ENCODE measurements around the gene TCEAL6.
A peak's percentile ranks its signal among the peaks of the same experiment; 100 is the strongest.
"Not testable (repeated sequence)": the region's sequence is repeated elsewhere in the genome, so short reads cannot be mapped to it uniquely, and the experiment has no call there.

Gene TCEAL6

DNA sequence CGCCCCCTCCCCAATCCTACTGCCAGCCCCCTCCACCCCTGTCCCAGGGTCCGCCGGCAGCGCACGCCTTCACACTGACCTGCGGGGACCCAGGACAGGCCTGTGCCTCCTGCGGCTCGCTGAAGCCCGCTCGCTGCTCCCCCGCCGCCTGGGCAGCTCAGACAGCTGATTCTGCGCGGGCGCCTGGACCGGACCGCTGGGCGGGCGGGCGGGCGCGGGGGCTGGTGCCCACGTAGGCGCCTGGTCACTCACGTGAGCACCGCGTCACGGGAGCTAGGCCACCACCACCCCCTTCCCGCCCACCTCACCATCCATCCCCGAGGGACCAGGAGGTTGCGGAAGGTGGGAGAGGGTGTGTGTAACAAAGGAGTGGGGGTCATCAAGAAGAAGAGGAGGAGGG, at the start of gene TCEAL6:
Gene TCEAL6 (minus strand): TSS at position 208 of the 400 bp plus-strand sequence.
- not testable (repeated sequence) for DNase-seq

- no peak for DNase-seq
Measured at GRCh38 chrX:102185967-102186720, 43.9 kb upstream of the TCEAL6 start.

DNA sequence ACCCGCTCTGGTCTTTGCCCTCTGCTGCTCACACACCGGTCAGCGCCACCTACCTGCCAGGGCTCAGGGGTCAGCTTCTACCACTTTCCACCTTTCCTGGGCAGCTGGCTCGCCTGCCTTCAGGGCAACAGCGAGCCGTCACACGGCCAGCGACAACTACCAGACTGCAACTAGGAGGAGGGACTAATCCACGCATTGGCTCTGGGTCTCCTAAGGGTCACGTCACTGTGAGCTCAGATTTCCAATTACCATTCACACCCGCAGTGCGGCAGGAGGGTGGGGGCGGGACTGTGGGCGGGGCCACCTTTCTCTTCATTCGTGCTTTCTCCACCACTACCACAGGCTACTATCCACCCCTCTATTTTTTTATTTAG, 13.5 kb upstream of the TCEAL6 start, which contains the start of gene BEX5:
Gene BEX5 (minus strand): TSS at position 172 of the 374 bp plus-strand sequence. CDS start 1,712 bp downstream, outside the sequence.
- DNase-seq = peak; percentile 71

GRCh38 chrX:102154900-102155805, 12.9 kb upstream of the TCEAL6 start:
- peak; percentile 16 for DNase-seq

GRCh38 chrX:102154218-102154860, 12.1 kb upstream of the TCEAL6 start:
- DNase-seq = peak; percentile 7

DNA sequence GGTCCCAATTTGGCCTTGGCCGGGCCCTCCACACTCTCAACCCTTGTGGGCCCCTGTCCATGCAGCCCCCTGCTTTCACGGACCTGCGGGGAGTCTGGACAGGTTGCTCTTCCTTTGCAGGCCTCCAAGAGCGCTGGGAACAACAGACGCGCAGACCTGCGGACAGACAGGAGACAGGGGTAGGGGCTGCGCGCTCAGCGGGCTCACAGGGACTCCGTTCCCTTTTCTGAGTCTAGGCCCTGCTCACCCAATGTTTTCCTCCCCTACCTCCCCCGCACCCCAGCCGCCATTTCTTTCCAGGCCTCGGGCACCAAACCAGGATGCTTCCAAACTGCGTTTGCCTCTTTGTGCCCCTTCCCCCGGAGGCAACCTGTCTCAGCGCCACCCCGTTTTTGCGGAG, 650 bp downstream of the TCEAL6 start:
- DNase-seq = not testable (repeated sequence)

DNA sequence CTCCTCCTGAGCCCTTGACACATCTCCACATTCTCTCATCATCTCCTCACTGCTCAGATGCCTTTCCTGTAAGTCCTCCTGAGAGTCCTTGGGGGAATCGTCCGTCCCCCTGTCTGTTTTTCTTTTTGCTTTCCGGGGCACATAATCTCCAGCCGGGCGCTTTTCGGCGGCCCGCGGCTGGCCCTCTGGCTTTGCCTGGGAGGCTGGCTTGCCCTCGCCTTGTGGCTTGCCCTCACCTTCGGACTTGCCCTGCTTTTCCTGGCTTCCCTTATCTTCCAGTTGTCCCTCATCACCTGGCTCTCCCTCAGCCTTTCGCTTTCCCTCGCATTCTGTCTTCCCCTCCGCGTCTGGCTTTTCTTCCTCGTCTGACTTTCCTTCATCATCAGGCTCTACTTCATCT, 1.4 kb downstream of the TCEAL6 start:
- not testable (repeated sequence) for DNase-seq

DNA sequence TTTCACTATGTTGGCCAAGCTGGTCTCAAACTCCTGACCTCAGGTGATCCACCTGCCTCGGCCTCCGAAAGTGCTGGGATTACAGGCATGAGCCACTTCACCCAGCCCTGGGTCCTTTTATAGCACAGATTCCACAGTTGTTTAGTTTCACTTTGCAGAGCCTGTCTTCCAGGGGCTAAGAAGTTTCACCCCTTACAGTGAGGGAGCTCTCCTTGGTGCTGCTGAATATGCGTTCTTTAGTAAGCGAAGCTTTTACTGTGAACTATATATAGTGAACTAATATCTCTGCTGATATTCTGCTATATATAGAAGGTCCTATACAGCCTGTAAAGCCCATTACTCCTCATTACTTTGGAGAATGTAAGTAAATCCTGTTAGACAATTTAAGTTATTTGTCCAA, 4.2 kb downstream of the TCEAL6 start:
- DNase-seq = no peak

- DNase-seq = peak; percentile 5
Measured at GRCh38 chrX:102129473-102129872, 12.8 kb downstream of the TCEAL6 start.

- no peak for DNase-seq
Measured at GRCh38 chrX:102126863-102127262, 15.4 kb downstream of the TCEAL6 start.

- not testable (repeated sequence) for DNase-seq
Measured at GRCh38 chrX:102126080-102126818, 16.0 kb downstream of the TCEAL6 start.

- not testable (repeated sequence) for DNase-seq
Measured at GRCh38 chrX:102125436-102125835, 16.8 kb downstream of the TCEAL6 start, which contains the start of gene TCEAL2. TSS of gene TCEAL2 (plus strand) at chrX:102125679. CDS start at chrX:102126831, 1,152 bp downstream.

GRCh38 chrX:102125014-102125413, 17.3 kb downstream of the TCEAL6 start:
- not testable (repeated sequence) for DNase-seq

GRCh38 chrX:102115748-102116147, 26.5 kb downstream of the TCEAL6 start:
- DNase-seq = no peak

DNA sequence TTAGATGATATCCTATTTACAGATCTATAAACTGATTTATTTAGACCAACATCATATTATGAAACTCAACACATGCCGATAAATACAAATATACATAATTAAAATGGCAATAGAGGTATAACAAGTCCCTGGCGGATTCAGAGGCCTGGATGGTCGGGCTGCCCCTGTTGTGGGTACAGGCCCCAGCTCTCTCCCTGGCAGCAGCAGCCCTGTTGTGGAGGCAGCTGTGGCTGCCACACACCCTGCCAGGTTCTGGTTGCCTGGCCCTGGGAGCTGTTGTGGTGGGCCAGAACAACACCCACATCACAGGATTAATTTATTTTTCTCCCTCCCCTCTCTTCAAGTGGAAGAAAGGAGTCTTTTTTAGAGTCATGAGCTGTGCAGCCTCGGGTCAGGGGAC, 28.9 kb downstream of the TCEAL6 start:
- no peak for DNase-seq

All from CD4-positive, alpha-beta T cell treated with Interleukin-12 subunit alpha and Interleukin-12 subunit beta, for 1 hour (primary cell).